ENCODE results near the gene NRTN.

The NRTN gene

GRCh38 chr19:5788422-5788821, 16.4 kb upstream of the NRTN start:
- H3K4me3 Mint-ChIP-seq = peak overlapping the region; percentile 40 to 59 (median 58)
- H3K9me3 Mint-ChIP-seq = peaks cover 2% of the 10 kb centered on the region
- H3K27me3 Mint-ChIP-seq (ENCODE audit: low read depth) = no peaks in the 10 kb centered on the region
- peaks cover 29% of the 10 kb centered on the region for H3K36me3 Mint-ChIP-seq (ENCODE audit: low read depth)
- H3K4me1 Mint-ChIP-seq = peaks cover 6% of the 10 kb centered on the region
- no peak overlapping the region for H3K27ac Mint-ChIP-seq
- TF ChIP-seq CTCF (IDR thresholded peaks at IDR 0.05; ENCODE audit: unreplicated experiment in 3 of 3) = no peak

- Mint-ChIP-seq H3K36me3 (ENCODE audit: low read depth) (peaks cover 29% of the 10 kb centered on the region), H3K27ac (peak overlapping the region in 1 of 3 experiments; percentile 39)
- TF ChIP-seq CTCF (IDR thresholded peaks at IDR 0.05; ENCODE audit: unreplicated experiment in 3 of 3) = no peak
Observed at GRCh38 chr19:5789351-5789761, 15.5 kb upstream of the NRTN start.

GRCh38 chr19:5789886-5790558, 14.8 kb upstream of the NRTN start:
- Mint-ChIP-seq H3K36me3 (ENCODE audit: low read depth) (peaks cover 29% of the 10 kb centered on the region), H3K4me3 (peak overlapping the region; percentile 97 to 99 (median 98)), H3K4me1 (peaks cover 6% of the 10 kb centered on the region), H3K27me3 (ENCODE audit: low read depth) (no peaks in the 10 kb centered on the region), H3K27ac (peak overlapping the region; percentile 97 to 99 (median 99)), H3K9me3 (peaks cover 2% of the 10 kb centered on the region)
- no peak for TF ChIP-seq CTCF (IDR thresholded peaks at IDR 0.05; ENCODE audit: unreplicated experiment in 3 of 3)

More at GRCh38 chr19:5789351-5789761, 15.5 kb upstream of the NRTN start:
- peaks cover 2% of the 10 kb centered on the region for H3K9me3 Mint-ChIP-seq
- H3K4me3 Mint-ChIP-seq = peak overlapping the region; percentile 68 to 99 (median 71)
- H3K27me3 Mint-ChIP-seq (ENCODE audit: low read depth) = no peaks in the 10 kb centered on the region
- H3K4me1 Mint-ChIP-seq = peaks cover 6% of the 10 kb centered on the region

GRCh38 chr19:5790559-5791520, 14.0 kb upstream of the NRTN start, which contains the start of gene DUS3L:
Gene DUS3L, minus strand, starts transcription at chr19:5791163. Its CDS starts 22 bp downstream, at chr19:5791141.
- TF ChIP-seq CTCF (IDR thresholded peaks at IDR 0.05; ENCODE audit: unreplicated experiment in 3 of 3) = no peak
- peaks cover 6% of the 10 kb centered on the region for H3K4me1 Mint-ChIP-seq
- no peaks in the 10 kb centered on the region for H3K27me3 Mint-ChIP-seq (ENCODE audit: low read depth)

GRCh38 chr19:5792224-5792623, 12.6 kb upstream of the NRTN start:
- Mint-ChIP-seq H3K36me3 (ENCODE audit: low read depth) (peaks cover 15% of the 10 kb centered on the region), H3K4me1 (peaks cover 6% of the 10 kb centered on the region), H3K27me3 (ENCODE audit: low read depth) (peaks cover 4% of the 10 kb centered on the region), H3K27ac (no peak overlapping the region), H3K9me3 (peaks cover 2% of the 10 kb centered on the region), H3K4me3 (peak overlapping the region; percentile 41 to 73 (median 49))
- no peak for TF ChIP-seq CTCF (IDR thresholded peaks at IDR 0.05; ENCODE audit: unreplicated experiment in 3 of 3)

More at GRCh38 chr19:5790559-5791520, 14.0 kb upstream of the NRTN start, which contains the start of gene DUS3L:
- H3K4me3 Mint-ChIP-seq = peak within 1 kb of the TSS; percentile 97 to 99 (median 98)
- peaks cover 26% of the 10 kb centered on the region for H3K36me3 Mint-ChIP-seq (ENCODE audit: low read depth)
- H3K27ac Mint-ChIP-seq = peak within 1 kb of the TSS; percentile 97 to 99 (median 99)
- peaks cover 2% of the 10 kb centered on the region for H3K9me3 Mint-ChIP-seq

Data from nephron (organoid).